PC-9 (cell line): ENCODE data around the gene PACRG. TPM values are rescaled to one million over a fixed set of nuclear protein-coding genes. Genes with fewer than 3 reads are reported as not detected.

Source experiments
- BruUV-seq: library from RNA; stranded (reverse); fragments of 400-500 nt; replicated peaks from 2 replicates; lab custom pipeline; 2021; lab: Mats Ljungman, UMichigan
- CTCF ChIA-PET: fragments of 300-600 bp; sonication (Branson Sonifier 250); formaldehyde crosslinking; loops from one replicate; lab custom pipeline; 2022; ENCODE audit warnings: antibody characterized with exemption; lab: Charles Lee
- POLR2A ChIA-PET: fragments of 300-600 bp; sonication (Branson Sonifier 250); formaldehyde crosslinking; loops from one replicate; lab custom pipeline; 2022; ENCODE audit warnings: antibody characterized with exemption; ENCODE audit not compliant: unreplicated experiment; lab: Charles Lee
- DNase-seq, 2 experiments: peaks; one replicate each; pipeline versions ENCODE4 v3.0.0 to v3.0.0-alpha.2; 2015 to 2022; ENCODE audit warnings: mixed read lengths in 1 of 2
- H2AFZ ChIP-seq: fragments of 200-600 bp; sonication (generic); 2 replicates; pipeline ENCODE4 v1.8.1; 2017; ENCODE audit warnings: antibody characterized with exemption
- H3F3A ChIP-seq: fragments of 200-600 bp; sonication (generic); 2 replicates; pipeline ENCODE4 v1.8.1; 2017; ENCODE audit warnings: antibody characterized with exemption, mild to moderate bottlenecking, low read depth; ENCODE audit not compliant: insufficient read depth
- H3K27ac ChIP-seq: fragments of 200-600 bp; sonication (generic); 2 replicates; pipeline ENCODE4 v1.6.1; 2016; ENCODE audit warnings: mixed run types
- H3K27me3 ChIP-seq: fragments of 200-600 bp; sonication (generic); 2 replicates; pipeline ENCODE4 v1.6.1; 2016; ENCODE audit warnings: low read depth, mixed run types; ENCODE audit not compliant: insufficient read depth
- H3K36me3 ChIP-seq: fragments of 200-600 bp; sonication (generic); 2 replicates; pipeline ENCODE4 v1.6.1; 2016; ENCODE audit warnings: low read depth, mixed run types
- H3K4me1 ChIP-seq: fragments of 200-600 bp; sonication (generic); replicated peaks from 2 replicates; pipeline ENCODE4 v1.6.1; 2016; ENCODE audit warnings: mixed run types; ENCODE audit not compliant: insufficient read depth
- H3K4me2 ChIP-seq: fragments of 200-600 bp; sonication (generic); 2 replicates; pipeline ENCODE4 v1.6.1; 2017; ENCODE audit warnings: mixed run types
- H3K4me3 ChIP-seq: fragments of 200-600 bp; sonication (generic); 2 replicates; pipeline ENCODE4 v1.6.1; 2016; ENCODE audit warnings: mixed run types
- H3K79me2 ChIP-seq: fragments of 200-600 bp; sonication (generic); 2 replicates; pipeline ENCODE4 v1.6.1; 2017; ENCODE audit warnings: low read depth, mixed run types
- H3K9me2 ChIP-seq: fragments of 200-600 bp; sonication (generic); 2 replicates; pipeline ENCODE4 v1.8.1; 2017; ENCODE audit warnings: mild to moderate bottlenecking; ENCODE audit not compliant: insufficient read depth
- H3K9me3 ChIP-seq: fragments of 200-600 bp; sonication (generic); 2 replicates; pipeline ENCODE4 v1.8.1; 2016; ENCODE audit warnings: low read depth; ENCODE audit not compliant: insufficient read depth
- H4K20me1 ChIP-seq: fragments of 200-600 bp; sonication (generic); 2 replicates; pipeline ENCODE4 v1.8.1; 2017; ENCODE audit not compliant: insufficient read depth
- CTCF ChIP-seq: fragments of 200-600 bp; sonication (generic); conservative IDR thresholded peaks from 2 replicates; pipeline ENCODE4 v1.6.1; 2017; ENCODE audit warnings: mixed run types, antibody characterized with exemption, mild to moderate bottlenecking, moderate library complexity
- EZH2 ChIP-seq: fragments of 200-600 bp; sonication (generic); IDR thresholded peaks from 2 replicates; pipeline ENCODE4 v1.8.0; 2017; ENCODE audit warnings: antibody characterized with exemption, low read depth
- intact Hi-C: fragments of 100-400 bp; cut with micrococcal nuclease; formaldehyde crosslinking; loops from one replicate; pipeline ENCODE4 v1.10.0; 2022; ENCODE audit not compliant: unreplicated experiment
- total RNA-seq: library from RNA; stranded (reverse); gene quantifications from 2 replicates; pipeline ENCODE4 v1.2.3, GENCODE V29; 2021

The PACRG gene
- total RNA-seq, 1 experiment from 2014 or later, result not detected

GRCh38 chr6:163344411-163344810 lies 616.6 kb downstream of the PACRG start:
- DNase-seq, result no peak
- POLR2A ChIA-PET, result no interaction called here
- no peak overlapping the region for H2AFZ ChIP-seq
- H3K4me3 ChIP-seq, result no peak overlapping the region
- intact Hi-C loops, result no loop called here
- H3K79me2 ChIP-seq, result no peaks in the 10 kb centered on the region
- no peaks in the 10 kb centered on the region for H3K9me2 ChIP-seq
- TF ChIP-seq CTCF, result no peak
- no peak for TF ChIP-seq EZH2
- no peaks in the 10 kb centered on the region for H3K9me3 ChIP-seq
- no peak overlapping the region for H3K27ac ChIP-seq
- no peaks in the 10 kb centered on the region for H3F3A ChIP-seq
- H3K4me1 ChIP-seq, result peaks cover 8% of the 10 kb centered on the region; the same call in 1 of the 2 replicates
- no peaks in the 10 kb centered on the region for H3K27me3 ChIP-seq
- H3K4me2 ChIP-seq, result no peak overlapping the region
- no peaks in the 10 kb centered on the region for H3K36me3 ChIP-seq
- BruUV-seq, result no TSS peak
- CTCF ChIA-PET, result no interaction called here
- no peaks in the 10 kb centered on the region for H4K20me1 ChIP-seq

GRCh38 chr6:163345931-163346330 lies 618.2 kb downstream of the PACRG start:
- no peaks in the 10 kb centered on the region for H3K27me3 ChIP-seq
- H4K20me1 ChIP-seq, result no peaks in the 10 kb centered on the region
- no peak overlapping the region for H3K4me3 ChIP-seq
- TF ChIP-seq EZH2 (no peak), CTCF (no peak)
- intact Hi-C loops, result no loop called here
- no TSS peak for BruUV-seq
- H3K27ac ChIP-seq, result no peak overlapping the region
- ChIA-PET POLR2A (no interaction called here), CTCF (interaction anchor here (0.6 kb wide), 1 partner anchor 20 kb away, joined by 3 read pairs; no protein-coding TSS in a partner anchor)
- H3K9me2 ChIP-seq, result no peaks in the 10 kb centered on the region
- no peaks in the 10 kb centered on the region for H3F3A ChIP-seq
- DNase-seq, result no peak
- H3K79me2 ChIP-seq, result no peaks in the 10 kb centered on the region
- H3K9me3 ChIP-seq, result no peaks in the 10 kb centered on the region
- H2AFZ ChIP-seq, result no peak overlapping the region
- H3K36me3 ChIP-seq, result no peaks in the 10 kb centered on the region
- H3K4me1 ChIP-seq, result peaks cover 8% of the 10 kb centered on the region; the same call in 1 of the 2 replicates
- no peak overlapping the region for H3K4me2 ChIP-seq

GRCh38 chr6:163346497-163346961 lies 618.8 kb downstream of the PACRG start:
- no peak for TF ChIP-seq EZH2
- no peak for TF ChIP-seq CTCF
- H3K79me2 ChIP-seq, result no peaks in the 10 kb centered on the region
- no peak overlapping the region for H2AFZ ChIP-seq

More at GRCh38 chr6:163346497-163346961, 618.8 kb downstream of the PACRG start:
- intact Hi-C loops, result no loop called here
- ChIA-PET POLR2A (no interaction called here), CTCF (no interaction called here)
- H4K20me1 ChIP-seq, result no peaks in the 10 kb centered on the region
- H3K4me1 ChIP-seq, result peaks cover 12% of the 10 kb centered on the region
- DNase-seq, result no peak
- peaks cover 1% of the 10 kb centered on the region; the same call in 1 of the 2 replicates for H3F3A ChIP-seq
- H3K9me2 ChIP-seq, result no peaks in the 10 kb centered on the region
- H3K36me3 ChIP-seq, result no peaks in the 10 kb centered on the region
- no peaks in the 10 kb centered on the region for H3K9me3 ChIP-seq
- no peak overlapping the region for H3K27ac ChIP-seq
- no TSS peak for BruUV-seq
- no peak overlapping the region for H3K4me2 ChIP-seq
- no peak overlapping the region for H3K4me3 ChIP-seq
- no peaks in the 10 kb centered on the region for H3K27me3 ChIP-seq
